BLaER1 (cell line): Measurements from ENCODE around the gene HPSE2.
A peak's percentile ranks its signal among the peaks of the same experiment; 100 is the strongest.
"Not testable (repeated sequence)": the region's sequence is repeated elsewhere in the genome, so short reads cannot be mapped to it uniquely, and the experiment has no call there.

Source experiments
- H3K27ac ChIP-seq: shearing (Covaris generic); formaldehyde crosslinking; 2 replicates; pipeline ENCODE4 v1.8.1; 2022
- H3K27me3 ChIP-seq: shearing (Covaris generic); formaldehyde crosslinking; 2 replicates; pipeline ENCODE4 v1.8.1; 2022
- H3K36me3 ChIP-seq: shearing (Covaris generic); formaldehyde crosslinking; 2 replicates; pipeline ENCODE4 v1.8.1; 2022
- H3K4me1 ChIP-seq: shearing (Covaris generic); formaldehyde crosslinking; 2 replicates; pipeline ENCODE4 v1.8.1; 2022
- H3K4me2 ChIP-seq: shearing (Covaris generic); formaldehyde crosslinking; 2 replicates; pipeline ENCODE4 v1.8.1; 2022
- H3K4me3 ChIP-seq: shearing (Covaris generic); formaldehyde crosslinking; 2 replicates; pipeline ENCODE4 v1.8.1; 2022
- H3K9ac ChIP-seq: shearing (Covaris generic); formaldehyde crosslinking; 2 replicates; pipeline ENCODE4 v1.8.1; 2022
- H3K9me3 ChIP-seq: shearing (Covaris generic); formaldehyde crosslinking; 2 replicates; pipeline ENCODE4 v1.8.1; 2022
- H4K20me1 ChIP-seq: shearing (Covaris generic); formaldehyde crosslinking; 2 replicates; pipeline ENCODE4 v1.8.1; 2022
- Cebpa-rat ChIP-seq: shearing (Covaris generic); IDR thresholded peaks from 2 replicates; pipeline ENCODE4 v1.8.1; 2022

Gene HPSE2

DNA sequence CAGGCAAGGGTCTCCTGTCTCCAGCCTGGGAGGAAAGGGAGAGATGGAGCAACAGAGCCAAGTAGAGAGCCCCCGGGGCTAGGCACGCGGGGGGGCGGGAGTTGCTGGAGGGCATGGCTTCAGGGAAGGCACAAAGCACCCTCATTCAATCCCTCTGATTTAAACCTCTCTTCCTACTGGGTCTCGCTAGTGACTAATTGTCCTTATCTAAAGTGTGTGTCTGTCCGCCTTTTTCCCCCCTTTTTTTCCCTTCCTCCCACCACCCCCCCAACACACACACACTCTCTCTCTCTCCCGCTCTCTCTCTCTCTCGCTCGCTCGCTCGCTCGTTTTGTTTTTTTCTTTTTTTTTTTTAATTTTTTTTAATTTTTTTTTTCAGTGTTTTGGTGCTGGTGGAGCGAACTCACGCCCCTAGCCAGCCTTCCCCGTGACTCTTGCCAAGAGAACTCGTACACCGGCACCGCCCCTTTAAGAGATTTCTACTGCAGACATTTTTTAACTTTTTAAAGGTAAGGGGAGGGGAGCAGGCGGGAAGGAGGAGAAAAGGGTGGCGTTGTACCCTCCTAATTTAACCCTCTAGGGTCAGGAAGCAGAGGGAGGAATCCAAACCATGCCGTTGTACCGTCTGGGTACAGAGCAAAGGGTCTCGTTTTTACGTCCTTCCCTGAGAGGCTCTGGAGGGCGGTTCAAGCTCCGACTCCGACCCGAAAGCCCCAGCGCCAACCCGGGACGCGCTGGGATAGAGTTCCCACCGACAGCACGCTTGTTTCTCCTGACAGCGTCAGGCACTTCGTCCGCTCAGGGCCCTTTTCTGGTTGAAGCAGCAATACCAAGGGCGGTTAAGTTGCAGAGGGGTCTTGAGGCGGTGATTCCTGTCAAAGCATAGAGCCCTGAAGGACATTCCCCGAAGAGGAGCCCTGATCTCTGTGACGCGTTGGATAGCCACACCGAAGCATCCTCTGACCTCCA is at the start of gene HPSE2:
Gene HPSE2, minus strand, starts transcription at position 195 of the 969 bp plus-strand sequence.
- Histone ChIP-seq H3K4me1 (peaks cover 39% of the 10 kb centered on the region), H3K4me3 (peak within 1 kb of the TSS; percentile 64), H3K4me2 (peak within 1 kb of the TSS; percentile 96)

DNA sequence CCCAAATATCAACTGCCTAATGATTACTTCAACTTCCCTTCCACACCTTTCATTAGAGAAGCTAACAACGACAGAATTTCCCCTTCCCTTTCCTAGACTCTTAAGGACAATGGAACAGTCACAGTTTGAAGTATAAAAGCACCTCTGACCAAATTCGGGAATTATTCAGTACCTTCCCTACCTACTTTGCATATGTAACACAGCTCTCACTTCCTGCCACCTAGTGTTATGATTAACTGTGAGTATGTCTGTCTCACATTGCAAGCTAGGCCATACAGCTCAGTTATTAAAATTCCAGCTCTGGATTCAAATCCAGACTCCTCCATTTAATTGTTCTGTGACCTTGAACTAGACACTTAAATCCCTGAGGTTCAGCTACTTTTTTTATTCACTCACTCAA is 44.8 kb upstream of the HPSE2 start:
- H3K4me1 ChIP-seq: peaks cover 2% of the 10 kb centered on the region; the same call in 1 of the 2 replicates
- no peak overlapping the region for H3K4me2 ChIP-seq
- peaks cover 7% of the 10 kb centered on the region; the same call in 1 of the 2 replicates for H3K9me3 ChIP-seq

More for the DNA sequence above, at the start of gene HPSE2:
- Histone ChIP-seq H3K9ac (peak within 1 kb of the TSS; percentile 55; the same call in 1 of the 2 replicates), H3K27me3 (peaks cover 67% of the 10 kb centered on the region), H3K9me3 (peaks cover 14% of the 10 kb centered on the region), H3K27ac (no peak within 1 kb of the TSS), H4K20me1 (peaks cover 26% of the 10 kb centered on the region), H3K36me3 (no peaks in the 10 kb centered on the region)
- TF ChIP-seq Cebpa-rat: no peak

DNA sequence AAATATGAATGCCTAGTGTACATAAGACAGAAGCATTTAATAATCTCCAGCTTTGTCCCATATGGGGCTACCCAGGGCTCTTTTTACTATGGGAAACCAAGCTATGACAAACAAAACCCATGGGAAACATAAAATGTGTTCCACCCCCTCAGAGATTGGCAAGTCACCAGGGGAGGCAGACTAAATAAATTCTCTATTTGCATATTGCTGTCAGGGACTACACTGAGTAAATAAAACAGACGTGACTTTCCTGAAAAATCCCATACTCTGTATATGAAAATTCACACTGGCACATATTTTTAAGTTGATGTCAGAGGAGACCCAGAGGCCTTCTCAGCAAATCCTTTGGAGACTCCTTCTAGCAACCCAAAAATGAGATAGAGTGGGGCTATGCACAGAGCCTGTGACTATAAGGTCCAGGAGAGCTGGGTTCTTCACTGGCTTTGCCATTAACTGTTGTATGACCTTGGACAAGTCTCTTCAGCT is 44.0 kb upstream of the HPSE2 start:
- Histone ChIP-seq H3K9me3 (peaks cover 7% of the 10 kb centered on the region; the same call in 1 of the 2 replicates), H3K27me3 (no peaks in the 10 kb centered on the region), H3K9ac (no peak overlapping the region), H3K27ac (no peak overlapping the region), H4K20me1 (no peaks in the 10 kb centered on the region), H3K36me3 (no peaks in the 10 kb centered on the region), H3K4me1 (peaks cover 10% of the 10 kb centered on the region), H3K4me3 (no peak overlapping the region), H3K4me2 (no peak overlapping the region)
- TF ChIP-seq Cebpa-rat: no peak

More for the DNA sequence above, 44.8 kb upstream of the HPSE2 start:
- Histone ChIP-seq H3K27ac (no peak overlapping the region), H3K9ac (no peak overlapping the region), H4K20me1 (no peaks in the 10 kb centered on the region), H3K36me3 (no peaks in the 10 kb centered on the region), H3K27me3 (no peaks in the 10 kb centered on the region), H3K4me3 (no peak overlapping the region)
- no peak for TF ChIP-seq Cebpa-rat

DNA sequence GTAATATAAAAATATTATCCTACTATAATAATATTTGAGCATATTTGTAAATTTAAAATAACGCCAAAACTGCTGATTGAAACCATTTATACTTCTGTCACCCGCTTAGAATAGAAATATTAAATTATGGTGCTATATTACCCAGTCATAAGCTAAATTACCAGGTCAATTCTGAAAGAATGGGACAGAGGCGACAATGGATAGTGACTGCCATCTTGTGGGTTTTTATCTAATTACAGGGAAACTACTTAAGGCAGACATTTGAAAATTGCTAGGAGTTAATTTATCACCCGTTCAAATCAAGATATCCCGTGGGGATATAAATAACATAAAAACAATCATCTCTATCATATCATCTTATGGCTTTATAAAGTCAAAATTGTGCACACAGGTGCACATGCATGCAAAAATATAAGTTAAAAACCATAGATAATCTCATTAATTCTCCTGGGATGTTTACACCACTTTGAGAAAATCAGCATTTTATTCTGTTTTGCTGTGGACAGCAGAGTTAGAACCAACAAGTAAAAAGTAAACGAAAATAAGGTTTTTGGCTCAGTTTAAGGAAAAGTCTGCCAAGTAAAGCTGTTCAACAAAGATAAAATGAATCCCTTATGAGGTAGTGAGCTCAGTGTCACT is 41.3 kb upstream of the HPSE2 start:
- peaks cover 20% of the 10 kb centered on the region for H3K4me1 ChIP-seq
- H4K20me1 ChIP-seq: no peaks in the 10 kb centered on the region
- no peak overlapping the region for H3K9ac ChIP-seq
- no peaks in the 10 kb centered on the region for H3K9me3 ChIP-seq
- H3K36me3 ChIP-seq: no peaks in the 10 kb centered on the region
- no peak overlapping the region for H3K4me2 ChIP-seq
- no peak overlapping the region for H3K4me3 ChIP-seq
- no peaks in the 10 kb centered on the region for H3K27me3 ChIP-seq
- H3K27ac ChIP-seq: no peak overlapping the region
- no peak for TF ChIP-seq Cebpa-rat

DNA sequence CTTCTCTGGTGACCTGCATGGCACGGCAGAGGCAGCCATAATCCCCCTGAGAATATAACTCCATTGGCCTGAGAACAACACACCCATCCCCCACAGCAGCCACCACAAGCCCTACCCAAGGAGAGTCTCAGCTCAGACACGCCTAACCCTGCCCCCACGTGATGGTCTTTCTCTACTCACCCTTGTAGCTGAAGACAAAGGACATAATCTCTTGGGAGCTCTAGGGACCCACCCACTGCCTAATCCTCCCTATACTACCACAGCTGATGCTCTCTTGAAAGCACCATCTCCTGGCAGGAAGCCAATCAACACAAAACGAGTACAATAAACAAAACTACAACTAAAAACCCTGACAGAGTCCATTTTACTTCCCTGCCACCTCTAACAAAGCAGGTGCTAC is 30.7 kb upstream of the HPSE2 start:
- Histone ChIP-seq H3K4me1 (peaks cover 14% of the 10 kb centered on the region), H3K9me3 (peaks cover 41% of the 10 kb centered on the region), H3K27me3 (no peaks in the 10 kb centered on the region), H3K27ac (peak overlapping the region; percentile 14; the same call in 1 of the 2 replicates), H4K20me1 (no peaks in the 10 kb centered on the region), H3K4me3 (no peak overlapping the region), H3K36me3 (no peaks in the 10 kb centered on the region), H3K4me2 (peak overlapping the region; percentile 64), H3K9ac (no peak overlapping the region)
- no peak for TF ChIP-seq Cebpa-rat

DNA sequence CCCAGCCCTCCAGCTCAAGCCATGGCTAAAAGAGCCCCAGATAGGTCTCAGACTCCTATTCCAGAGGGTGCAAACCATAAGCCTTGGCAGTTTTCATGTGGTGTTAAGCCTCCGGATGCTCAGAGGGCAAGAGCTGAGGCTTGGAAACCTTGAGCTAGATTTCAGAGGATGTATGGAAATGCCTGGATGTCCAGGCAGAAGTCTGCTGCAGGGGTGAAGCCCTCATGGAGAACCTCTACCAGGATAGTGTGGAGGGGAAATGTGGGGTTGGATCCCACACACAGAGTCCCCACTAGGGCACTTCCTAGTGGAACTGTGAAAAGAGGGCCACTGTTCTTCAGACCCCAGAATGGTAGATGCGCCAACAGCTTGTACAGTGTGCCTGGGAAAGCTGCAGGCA is 13.2 kb upstream of the HPSE2 start:
- peaks cover 8% of the 10 kb centered on the region; the same call in 1 of the 2 replicates for H3K4me1 ChIP-seq
- H3K9ac ChIP-seq: no peak overlapping the region
- peaks cover 53% of the 10 kb centered on the region for H3K9me3 ChIP-seq
- H3K4me2 ChIP-seq: no peak overlapping the region
- no peak overlapping the region for H3K27ac ChIP-seq
- H3K36me3 ChIP-seq: no peaks in the 10 kb centered on the region
- H3K4me3 ChIP-seq: no peak overlapping the region; the same call in 1 of the 2 replicates
- no peaks in the 10 kb centered on the region for H4K20me1 ChIP-seq
- TF ChIP-seq Cebpa-rat: no peak
- H3K27me3 ChIP-seq: no peaks in the 10 kb centered on the region

DNA sequence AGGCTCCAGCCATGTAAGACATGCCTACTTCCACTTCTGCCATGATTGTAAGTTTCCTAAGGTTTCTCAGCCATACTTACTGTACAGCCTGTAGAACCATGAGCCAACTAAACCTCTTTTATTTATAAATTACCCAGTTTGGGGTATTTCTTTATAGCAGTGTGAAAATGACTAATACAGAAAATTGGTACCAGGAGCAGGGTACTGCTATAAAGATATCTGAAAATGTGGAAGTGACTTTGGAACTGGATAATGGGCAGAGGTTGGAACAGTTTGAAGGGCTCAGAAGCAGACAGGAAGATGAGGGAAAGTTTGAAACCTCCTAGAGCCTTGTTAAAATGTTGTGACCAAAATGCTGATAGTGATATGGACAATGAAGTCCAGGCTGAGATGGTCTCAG is 12.2 kb upstream of the HPSE2 start:
- not testable (repeated sequence) for H3K36me3 ChIP-seq, H3K9ac ChIP-seq, H3K4me2 ChIP-seq, H3K27ac ChIP-seq, H3K4me3 ChIP-seq, H3K27me3 ChIP-seq, H3K4me1 ChIP-seq, H4K20me1 ChIP-seq
- H3K9me3 ChIP-seq: peaks cover 44% of the 10 kb centered on the region

DNA sequence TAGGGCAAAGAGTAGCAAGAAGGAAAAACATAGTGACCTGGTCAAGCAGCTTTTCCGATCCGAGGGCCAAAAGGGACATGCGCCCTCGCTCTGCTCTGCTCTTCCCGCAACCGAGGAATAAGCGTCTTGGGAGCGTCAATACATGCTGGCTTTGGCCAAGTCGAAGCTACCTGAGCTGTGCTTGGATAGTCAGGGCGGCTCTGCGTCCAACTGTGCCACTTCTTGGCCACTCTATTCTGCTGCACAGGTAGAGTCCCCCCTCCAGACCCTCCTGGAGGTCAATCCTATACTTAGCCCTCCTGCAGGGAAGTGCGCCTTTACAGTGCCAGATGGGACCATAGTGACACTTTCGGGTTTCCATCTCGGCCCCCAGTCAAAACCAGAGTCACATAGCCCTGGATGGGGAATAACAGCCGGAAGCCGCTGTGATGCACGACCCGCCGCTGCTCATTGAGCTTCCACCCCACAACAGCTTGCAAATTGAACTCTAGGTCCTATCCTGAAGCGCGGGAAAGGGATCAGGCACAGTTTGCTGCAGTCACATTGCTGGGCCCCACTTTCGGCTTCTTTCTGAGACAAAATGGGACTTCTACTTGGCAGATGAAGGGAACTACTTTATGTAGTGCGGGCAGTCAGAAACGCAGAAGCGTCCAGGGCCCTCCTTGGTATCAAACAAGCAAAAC is 1.1 kb upstream of the HPSE2 start:
- Histone ChIP-seq H3K4me2 (no peak overlapping the region), H3K9ac (no peak overlapping the region), H3K27ac (no peak overlapping the region), H3K27me3 (peaks cover 58% of the 10 kb centered on the region), H3K9me3 (peaks cover 14% of the 10 kb centered on the region), H4K20me1 (peaks cover 20% of the 10 kb centered on the region), H3K4me3 (no peak overlapping the region), H3K36me3 (no peaks in the 10 kb centered on the region), H3K4me1 (peaks cover 39% of the 10 kb centered on the region)
- TF ChIP-seq Cebpa-rat: no peak

DNA sequence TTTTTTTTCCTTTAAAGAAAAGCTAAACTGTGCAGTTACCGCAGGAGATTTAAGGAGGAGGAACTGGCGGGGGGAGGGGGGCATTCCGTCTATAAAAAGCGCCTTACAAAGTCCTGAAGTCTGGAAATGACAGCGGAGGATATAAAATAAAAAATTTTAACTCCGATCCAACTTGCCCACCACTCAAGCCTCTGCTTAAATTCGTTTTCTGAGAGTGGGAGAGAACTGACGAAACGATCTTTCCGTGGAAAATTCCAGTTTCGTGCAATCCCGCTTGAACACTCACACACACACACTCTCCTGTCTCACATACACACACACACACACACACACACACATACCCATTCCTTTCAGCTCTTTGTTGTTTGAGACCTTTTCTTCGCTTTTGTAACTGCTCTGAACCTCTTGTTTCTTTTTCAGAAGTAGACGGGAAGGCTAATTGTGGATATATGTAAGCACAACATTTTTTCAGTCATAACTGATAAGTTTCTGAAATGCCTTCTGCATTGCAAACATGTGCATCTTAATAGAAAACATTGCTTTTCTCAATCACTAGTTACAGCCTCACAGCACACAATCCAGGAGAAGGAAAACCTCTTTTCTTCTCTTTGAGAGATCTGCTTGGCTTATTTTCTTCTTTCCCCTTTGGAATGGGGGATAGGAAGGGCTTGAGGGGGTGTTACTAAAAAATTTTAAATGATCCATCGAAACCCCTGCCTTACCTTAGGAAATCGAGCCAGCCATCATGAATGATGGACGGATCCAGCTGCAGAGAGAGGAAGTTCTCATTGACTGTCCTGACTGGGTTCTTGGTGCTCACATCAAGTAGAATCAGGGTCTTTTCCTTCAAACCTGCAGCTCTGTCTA is 628 bp downstream of the HPSE2 start:
- Histone ChIP-seq H3K9ac (peak overlapping the region; percentile 55; the same call in 1 of the 2 replicates), H3K36me3 (no peaks in the 10 kb centered on the region), H3K9me3 (peaks cover 14% of the 10 kb centered on the region), H3K4me1 (peaks cover 39% of the 10 kb centered on the region), H4K20me1 (peaks cover 26% of the 10 kb centered on the region), H3K27ac (no peak overlapping the region), H3K27me3 (peaks cover 76% of the 10 kb centered on the region), H3K4me2 (peak overlapping the region; percentile 96), H3K4me3 (peak overlapping the region; percentile 64)
- no peak for TF ChIP-seq Cebpa-rat
